ENCODE measurements around the gene TM4SF1. TPM values are rescaled to one million over a fixed set of nuclear protein-coding genes. Genes with fewer than 3 reads are reported as not detected.

Gene TM4SF1
- total and polyA plus RNA-seq, 2 donors from 2014 or later, result 101 to 173 TPM

DNA sequence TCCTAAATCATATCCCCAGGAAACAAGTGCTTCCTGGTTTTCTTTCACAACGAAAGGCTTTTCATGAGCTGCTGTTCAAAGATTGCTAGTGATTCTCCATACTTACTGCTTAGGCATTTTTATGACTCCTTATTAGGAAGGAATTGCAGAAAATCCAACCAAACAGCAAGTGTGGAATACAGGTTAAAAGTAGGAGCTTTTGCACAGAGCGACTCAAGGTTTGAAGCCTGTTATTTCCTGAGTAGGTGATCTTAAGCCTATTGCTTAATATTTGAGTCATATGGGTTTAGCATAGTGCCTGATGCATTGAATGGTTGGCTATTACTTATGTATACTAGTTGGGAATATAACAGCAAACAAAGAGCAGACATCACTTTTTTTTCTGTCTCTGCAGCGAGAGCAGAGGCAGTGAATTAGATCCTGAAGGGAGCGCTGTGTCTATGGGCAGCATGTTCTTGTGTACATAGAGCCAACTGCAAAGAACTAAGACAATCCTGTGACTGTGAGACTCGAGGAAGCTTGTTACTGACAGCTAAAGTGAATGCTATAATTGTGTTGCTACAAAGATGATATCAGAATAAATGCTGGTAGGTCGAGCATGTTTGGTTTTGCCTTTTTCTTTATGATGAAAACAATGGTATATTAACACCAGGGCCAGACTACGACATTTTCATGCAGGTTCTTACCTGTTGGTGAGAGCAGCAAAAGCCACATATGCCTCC is 6.3 kb downstream of the TM4SF1 start:
- Histone ChIP-seq H3K27ac (ENCODE audit: low read depth in 2 of 2, low read length in 2 of 2) (peak overlapping the region in 1 of 2 donors; percentile 0), H3K4me1 (ENCODE audit: control insufficient read depth in 2 of 3, insufficient read depth in 2 of 3, low read depth in 1 of 3, low read length in 3 of 3) (peaks cover 0 to 12% (median 2%) of the 10 kb centered on the region in 3 donors), H3K36me3 (ENCODE audit: control insufficient read depth in 2 of 3, insufficient read depth in 3 of 3, low read length in 3 of 3) (peaks cover 0 to 8% (median 0%) of the 10 kb centered on the region in 3 donors), H3K4me3 (ENCODE audit: low read length in 3 of 3) (peak overlapping the region in 1 of 3 donors; percentile 28), H3K27me3 (ENCODE audit: control insufficient read depth, insufficient read depth, low read length) (no peaks in the 10 kb centered on the region), H3K9ac (ENCODE audit: low read length in 3 of 3) (no peak overlapping the region), H3K9me3 (ENCODE audit: control insufficient read depth in 2 of 3, insufficient read depth in 1 of 3, low read length in 3 of 3) (no peaks in the 10 kb centered on the region)
- TF ChIP-seq, protein P1, sequence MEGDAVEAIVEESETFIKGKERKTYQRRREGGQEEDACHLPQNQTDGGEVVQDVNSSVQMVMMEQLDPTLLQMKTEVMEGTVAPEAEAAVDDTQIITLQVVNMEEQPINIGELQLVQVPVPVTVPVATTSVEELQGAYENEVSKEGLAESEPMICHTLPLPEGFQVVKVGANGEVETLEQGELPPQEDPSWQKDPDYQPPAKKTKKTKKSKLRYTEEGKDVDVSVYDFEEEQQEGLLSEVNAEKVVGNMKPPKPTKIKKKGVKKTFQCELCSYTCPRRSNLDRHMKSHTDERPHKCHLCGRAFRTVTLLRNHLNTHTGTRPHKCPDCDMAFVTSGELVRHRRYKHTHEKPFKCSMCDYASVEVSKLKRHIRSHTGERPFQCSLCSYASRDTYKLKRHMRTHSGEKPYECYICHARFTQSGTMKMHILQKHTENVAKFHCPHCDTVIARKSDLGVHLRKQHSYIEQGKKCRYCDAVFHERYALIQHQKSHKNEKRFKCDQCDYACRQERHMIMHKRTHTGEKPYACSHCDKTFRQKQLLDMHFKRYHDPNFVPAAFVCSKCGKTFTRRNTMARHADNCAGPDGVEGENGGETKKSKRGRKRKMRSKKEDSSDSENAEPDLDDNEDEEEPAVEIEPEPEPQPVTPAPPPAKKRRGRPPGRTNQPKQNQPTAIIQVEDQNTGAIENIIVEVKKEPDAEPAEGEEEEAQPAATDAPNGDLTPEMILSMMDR (IDR thresholded peaks at IDR 0.05; ENCODE audit: borderline replicate concordance, extremely low read depth, insufficient read depth), result no peak
- no peak for FAIRE-seq
- DNase-seq, result no peak
- intact Hi-C loops (cut with DNase I), result no loop called here

DNA sequence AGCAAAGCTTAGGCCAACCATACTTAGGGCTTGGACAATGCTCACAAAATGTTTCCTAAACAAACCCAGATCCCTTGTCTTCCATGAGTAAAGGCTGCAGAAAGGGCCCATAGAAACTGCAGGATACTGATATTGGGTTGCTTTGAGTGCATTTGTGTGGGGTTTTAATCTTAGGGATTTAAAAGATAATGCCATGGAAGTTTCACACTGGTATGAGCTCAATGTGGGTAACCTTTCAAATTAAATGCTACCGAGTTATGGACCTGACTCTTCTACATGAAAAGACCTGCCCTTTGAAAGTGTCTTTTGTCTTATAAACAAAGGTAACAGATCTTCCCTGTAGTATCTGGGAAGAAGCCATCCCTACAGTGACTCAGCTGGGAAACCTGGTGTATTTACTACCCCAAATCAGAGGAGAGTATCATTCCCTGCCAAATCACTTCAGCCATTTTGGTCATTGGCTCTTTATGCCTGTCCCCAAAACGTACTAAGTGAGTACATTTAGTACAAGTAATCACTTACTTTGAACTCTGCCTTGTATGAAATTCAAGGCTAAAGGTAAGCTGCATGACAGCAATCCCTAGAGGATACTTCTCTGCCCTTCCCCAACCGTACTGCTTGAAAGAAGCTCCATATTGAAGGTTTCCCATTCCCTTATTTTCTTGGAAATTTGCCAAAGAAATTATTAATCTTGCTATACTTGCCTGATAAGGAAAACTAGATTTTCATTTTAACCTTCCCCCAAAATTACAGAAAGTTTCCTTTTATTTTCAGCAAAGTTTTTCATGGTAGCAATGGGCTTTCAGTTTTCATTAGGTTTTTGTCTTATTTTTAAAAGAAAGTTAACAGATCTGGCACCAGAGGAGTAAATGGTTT is 7.2 kb downstream of the TM4SF1 start:
- H3K4me3 ChIP-seq (ENCODE audit: low read length in 3 of 3), result no peak overlapping the region
- peak; percentile 33 for FAIRE-seq

DNA sequence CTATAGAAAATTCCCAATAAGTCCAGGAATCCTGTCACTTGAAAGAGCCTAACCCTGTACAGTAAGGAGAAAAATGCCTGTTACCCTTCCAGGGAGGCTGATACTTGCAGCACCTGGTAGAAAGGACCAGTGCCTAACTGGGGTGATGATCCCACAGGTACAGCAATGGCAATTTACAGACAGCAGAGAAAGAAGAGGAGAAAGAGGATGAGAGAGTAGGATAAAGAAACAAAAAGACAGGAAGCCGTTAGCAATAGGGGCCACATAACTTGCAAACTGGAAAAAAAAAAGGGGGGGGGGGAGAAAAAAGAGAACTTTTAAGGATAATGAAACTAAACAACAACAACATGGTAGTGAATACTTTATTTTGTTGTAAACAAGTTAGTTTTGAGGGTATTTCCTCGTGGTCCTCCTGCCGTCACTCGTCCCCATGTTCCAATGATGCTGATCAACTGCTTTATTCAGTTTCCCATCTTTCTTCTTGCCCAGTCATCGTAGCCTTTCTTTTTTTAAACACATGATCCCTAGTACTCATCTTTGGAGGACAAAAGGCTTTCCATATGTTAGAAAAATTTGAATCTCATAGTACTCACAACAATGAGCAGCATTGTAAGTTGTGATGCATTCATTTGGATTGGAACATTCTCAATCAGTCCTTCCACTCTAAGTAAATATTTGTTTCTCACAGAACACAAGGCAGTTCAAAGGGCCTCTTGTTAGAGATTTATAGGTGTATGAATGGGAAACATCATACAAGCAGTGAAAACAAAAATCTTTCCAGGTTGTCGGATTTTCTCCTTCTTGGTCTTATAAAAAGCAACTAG is 8.6 kb downstream of the TM4SF1 start:
- no peaks in the 10 kb centered on the region for H3K9me3 ChIP-seq (ENCODE audit: control insufficient read depth in 2 of 3, insufficient read depth in 1 of 3, low read length in 3 of 3)
- H3K9ac ChIP-seq (ENCODE audit: low read length in 3 of 3), result no peak overlapping the region
- no peak overlapping the region for H3K4me3 ChIP-seq (ENCODE audit: low read length in 3 of 3)
- H3K4me1 ChIP-seq (ENCODE audit: control insufficient read depth in 2 of 3, insufficient read depth in 2 of 3, low read depth in 1 of 3, low read length in 3 of 3), result peaks cover 0 to 12% (median 2%) of the 10 kb centered on the region in 3 donors
- no peak for FAIRE-seq
- H3K36me3 ChIP-seq (ENCODE audit: control insufficient read depth in 2 of 3, insufficient read depth in 3 of 3, low read length in 3 of 3), result peaks cover 0 to 8% (median 0%) of the 10 kb centered on the region in 3 donors
- H3K27me3 ChIP-seq (ENCODE audit: control insufficient read depth, insufficient read depth, low read length), result no peaks in the 10 kb centered on the region
- intact Hi-C loops (cut with DNase I), result no loop called here
- no peak for DNase-seq
- no peak overlapping the region for H3K27ac ChIP-seq (ENCODE audit: low read depth in 2 of 2, low read length in 2 of 2)
- TF ChIP-seq, protein P1 (IDR thresholded peaks at IDR 0.05; ENCODE audit: borderline replicate concordance, extremely low read depth, insufficient read depth), result no peak

More for the DNA sequence above, 7.2 kb downstream of the TM4SF1 start:
- TF ChIP-seq, protein P1 (IDR thresholded peaks at IDR 0.05; ENCODE audit: borderline replicate concordance, extremely low read depth, insufficient read depth), result no peak
- H3K9ac ChIP-seq (ENCODE audit: low read length in 3 of 3), result no peak overlapping the region
- H3K27me3 ChIP-seq (ENCODE audit: control insufficient read depth, insufficient read depth, low read length), result no peaks in the 10 kb centered on the region
- peak overlapping the region; percentile 9 to 19 for H3K27ac ChIP-seq (ENCODE audit: low read depth in 2 of 2, low read length in 2 of 2)
- peaks cover 0 to 12% (median 2%) of the 10 kb centered on the region in 3 donors for H3K4me1 ChIP-seq (ENCODE audit: control insufficient read depth in 2 of 3, insufficient read depth in 2 of 3, low read depth in 1 of 3, low read length in 3 of 3)
- intact Hi-C loops (cut with DNase I), result no loop called here
- H3K9me3 ChIP-seq (ENCODE audit: control insufficient read depth in 2 of 3, insufficient read depth in 1 of 3, low read length in 3 of 3), result no peaks in the 10 kb centered on the region
- DNase-seq, result no peak
- H3K36me3 ChIP-seq (ENCODE audit: control insufficient read depth in 2 of 3, insufficient read depth in 3 of 3, low read length in 3 of 3), result peaks cover 0 to 8% (median 0%) of the 10 kb centered on the region in 3 donors
